ENCODE results near the gene MREG.

- TF ChIP-seq CTCF (IDR thresholded peaks at IDR 0.05; ENCODE audit: low read depth, low read length, missing input control) (no peak), REST (IDR thresholded peaks at IDR 0.05) (no peak), RAD21 (IDR thresholded peaks at IDR 0.05) (no peak)
- TF ChIP-seq, protein P1, sequence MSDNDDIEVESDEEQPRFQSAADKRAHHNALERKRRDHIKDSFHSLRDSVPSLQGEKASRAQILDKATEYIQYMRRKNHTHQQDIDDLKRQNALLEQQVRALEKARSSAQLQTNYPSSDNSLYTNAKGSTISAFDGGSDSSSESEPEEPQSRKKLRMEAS (IDR thresholded peaks at IDR 0.05): no peak
Measured at GRCh38 chr2:215946586-215946985, 66.8 kb downstream of the MREG start.

Data from liver (tissue), 3 donors.